HEK293T (cell line): ENCODE measurements around the gene NEO1.

Source experiments
- BHLHE40 ChIP-seq: fragments of 450-650 bp; IDR thresholded peaks from 2 replicates; pipeline ENCODE4 v1.6.1; 2016; ENCODE audit warnings: mild to moderate bottlenecking, moderate library complexity, borderline replicate concordance
- ELF4 ChIP-seq: fragments of 450-650 bp; IDR thresholded peaks from 2 replicates; pipeline ENCODE4 v1.6.1; 2017; ENCODE audit warnings: antibody characterized with exemption
- FOXK2 ChIP-seq: fragments of 450-650 bp; IDR thresholded peaks from 2 replicates; pipeline ENCODE4 v1.6.1; 2016; ENCODE audit warnings: mild to moderate bottlenecking
- FOXM1 ChIP-seq: fragments of 450-650 bp; IDR thresholded peaks from 2 replicates; pipeline ENCODE4 v1.6.1; 2017; ENCODE audit warnings: mild to moderate bottlenecking, borderline replicate concordance
- HDGF ChIP-seq: fragments of 450-650 bp; IDR thresholded peaks from 2 replicates; pipeline ENCODE4 v1.6.1; 2017; ENCODE audit warnings: antibody characterized with exemption, borderline replicate concordance
- L3MBTL2 ChIP-seq: fragments of 450-650 bp; conservative IDR thresholded peaks from 2 replicates; pipeline ENCODE4 v1.6.1; 2016; ENCODE audit warnings: mild to moderate bottlenecking
- LEF1 ChIP-seq: fragments of 450-650 bp; IDR thresholded peaks from 2 replicates; pipeline ENCODE4 v1.6.1; 2017; ENCODE audit warnings: mild to moderate bottlenecking, borderline replicate concordance
- NFRKB ChIP-seq: fragments of 450-650 bp; IDR thresholded peaks from 2 replicates; pipeline ENCODE4 v1.6.1; 2016; ENCODE audit warnings: mild to moderate bottlenecking, moderate library complexity
- SP1 ChIP-seq: fragments of 450-650 bp; IDR thresholded peaks from 2 replicates; pipeline ENCODE4 v1.6.1; 2017
- TARDBP ChIP-seq: fragments of 450-650 bp; IDR thresholded peaks from 2 replicates; pipeline ENCODE4 v1.6.1; 2016

DNA sequence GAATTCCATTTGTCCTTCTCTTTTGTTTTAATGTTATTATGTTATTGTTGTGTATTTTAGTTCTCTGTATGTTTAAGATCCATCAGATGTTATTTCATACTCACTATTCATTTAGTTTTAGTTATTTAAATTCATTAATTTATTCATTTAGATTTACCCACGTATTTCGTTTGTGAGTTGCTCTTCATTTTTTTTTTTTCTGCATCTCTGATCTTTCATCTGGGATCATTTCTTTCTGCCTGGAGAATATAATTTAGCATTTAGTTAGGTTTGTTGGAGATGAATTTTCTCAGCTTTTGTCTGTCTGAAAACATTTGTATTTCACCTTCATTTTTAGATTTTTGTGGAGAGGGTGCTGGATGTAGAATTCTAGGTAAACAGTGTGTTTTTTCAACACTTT is 12.9 kb downstream of the NEO1 start:
- no peak for TF ChIP-seq NFRKB
- no peak for TF ChIP-seq BHLHE40
- no peak for TF ChIP-seq FOXK2
- TF ChIP-seq FOXM1: no peak
- TF ChIP-seq ELF4: no peak
- no peak for TF ChIP-seq SP1
- no peak for TF ChIP-seq LEF1
- TF ChIP-seq HDGF: no peak
- TF ChIP-seq TARDBP: no peak
- TF ChIP-seq L3MBTL2: no peak
